MM.1S (cell line): ENCODE data around the gene GAB2.

Experiments used
- DNase-seq: peaks from one replicate; pipeline ENCODE4 v3.0.0-alpha.2; 2015
- H2AFZ ChIP-seq: fragments of 300-600 bp; sonication (generic); 2 replicates; pipeline ENCODE4 v1.6.0; 2016; ENCODE audit warnings: antibody characterized with exemption, low read length
- H3F3A ChIP-seq: fragments of 300-600 bp; sonication (generic); 2 replicates; pipeline ENCODE4 v1.6.1; 2016; ENCODE audit warnings: mild to moderate bottlenecking, antibody characterized with exemption, low read length, moderate library complexity, mixed read lengths; ENCODE audit not compliant: insufficient read depth
- H3K27ac ChIP-seq: fragments of 300-600 bp; sonication (generic); 2 replicates; pipeline ENCODE4 v1.5.1; 2016; ENCODE audit warnings: mild to moderate bottlenecking, low read length
- H3K27me3 ChIP-seq: fragments of 300-600 bp; sonication (generic); replicated peaks from 2 replicates; pipeline ENCODE4 v1.6.0; 2016; ENCODE audit warnings: low read length; ENCODE audit not compliant: insufficient read depth
- H3K36me3 ChIP-seq: fragments of 300-600 bp; sonication (generic); replicated peaks from 2 replicates; pipeline ENCODE4 v1.6.1; 2016; ENCODE audit warnings: mild to moderate bottlenecking, low read length, mixed read lengths; ENCODE audit not compliant: insufficient read depth
- H3K4me1 ChIP-seq: fragments of 300-600 bp; sonication (generic); 2 replicates; pipeline ENCODE4 v1.6.1; 2016; ENCODE audit warnings: low read length, mixed read lengths
- H3K4me2 ChIP-seq: fragments of 300-600 bp; sonication (generic); 2 replicates; pipeline ENCODE4 v1.6.0; 2016; ENCODE audit warnings: low read depth, low read length
- H3K4me3 ChIP-seq: fragments of 300-600 bp; sonication (generic); 2 replicates; pipeline ENCODE4 v1.5.1; 2016; ENCODE audit warnings: low read length, mixed read lengths
- H3K79me2 ChIP-seq: fragments of 300-600 bp; sonication (generic); 2 replicates; pipeline ENCODE4 v1.6.1; 2016; ENCODE audit warnings: mixed run types, low read length, mixed read lengths
- H3K9ac ChIP-seq: fragments of 300-600 bp; sonication (generic); 2 replicates; pipeline ENCODE4 v1.6.1; 2016; ENCODE audit warnings: low read length, mixed read lengths
- H3K9me2 ChIP-seq: fragments of 300-600 bp; sonication (generic); replicated peaks from 2 replicates; pipeline ENCODE4 v1.6.1; 2016; ENCODE audit warnings: mild to moderate bottlenecking, low read length, mixed read lengths; ENCODE audit not compliant: insufficient read depth
- H3K9me3 ChIP-seq: fragments of 300-600 bp; sonication (generic); replicated peaks from 2 replicates; pipeline ENCODE4 v1.6.1; 2016; ENCODE audit warnings: mild to moderate bottlenecking, low read length, mixed read lengths; ENCODE audit not compliant: insufficient read depth
- H4K20me1 ChIP-seq: fragments of 300-600 bp; sonication (generic); 2 replicates; pipeline ENCODE4 v1.6.1; 2016; ENCODE audit warnings: mild to moderate bottlenecking, low read length, moderate library complexity, mixed read lengths; ENCODE audit not compliant: insufficient read depth
- EZH2 ChIP-seq: fragments of 300-600 bp; sonication (generic); optimal IDR thresholded peaks from 2 replicates; pipeline ENCODE3; 2017; ENCODE audit warnings: low read depth, mild to moderate bottlenecking, antibody characterized with exemption, low read length, mixed read lengths
- EZH2phosphoT487 ChIP-seq: fragments of 300-600 bp; sonication (generic); IDR thresholded peaks from 2 replicates; pipeline ENCODE4 v1.6.1; 2018; ENCODE audit warnings: antibody characterized with exemption, low read length
- TF ChIP-seq, protein P1 (sequence below): fragments of 300-600 bp; sonication (generic); IDR thresholded peaks from 2 replicates; pipeline ENCODE4 v1.5.1; 2016; ENCODE audit warnings: antibody characterized with exemption, low read length, mixed read lengths

GAB2 gene

GRCh38 chr11:78170874-78171549, 246.6 kb downstream of the GAB2 start:
- Histone ChIP-seq H3K4me2 (no peak overlapping the region), H3K36me3 (no peaks in the 10 kb centered on the region), H3K27me3 (no peaks in the 10 kb centered on the region), H3K9me3 (no peaks in the 10 kb centered on the region), H3K4me3 (no peak overlapping the region), H3K27ac (no peak overlapping the region), H3K79me2 (no peaks in the 10 kb centered on the region), H3K9ac (no peak overlapping the region), H3K4me1 (no peaks in the 10 kb centered on the region), H4K20me1 (no peaks in the 10 kb centered on the region), H3K9me2 (no peaks in the 10 kb centered on the region), H2AFZ (no peak overlapping the region), H3F3A (no peaks in the 10 kb centered on the region)
- TF ChIP-seq EZH2phosphoT487 = no peak
- TF ChIP-seq, protein P1, sequence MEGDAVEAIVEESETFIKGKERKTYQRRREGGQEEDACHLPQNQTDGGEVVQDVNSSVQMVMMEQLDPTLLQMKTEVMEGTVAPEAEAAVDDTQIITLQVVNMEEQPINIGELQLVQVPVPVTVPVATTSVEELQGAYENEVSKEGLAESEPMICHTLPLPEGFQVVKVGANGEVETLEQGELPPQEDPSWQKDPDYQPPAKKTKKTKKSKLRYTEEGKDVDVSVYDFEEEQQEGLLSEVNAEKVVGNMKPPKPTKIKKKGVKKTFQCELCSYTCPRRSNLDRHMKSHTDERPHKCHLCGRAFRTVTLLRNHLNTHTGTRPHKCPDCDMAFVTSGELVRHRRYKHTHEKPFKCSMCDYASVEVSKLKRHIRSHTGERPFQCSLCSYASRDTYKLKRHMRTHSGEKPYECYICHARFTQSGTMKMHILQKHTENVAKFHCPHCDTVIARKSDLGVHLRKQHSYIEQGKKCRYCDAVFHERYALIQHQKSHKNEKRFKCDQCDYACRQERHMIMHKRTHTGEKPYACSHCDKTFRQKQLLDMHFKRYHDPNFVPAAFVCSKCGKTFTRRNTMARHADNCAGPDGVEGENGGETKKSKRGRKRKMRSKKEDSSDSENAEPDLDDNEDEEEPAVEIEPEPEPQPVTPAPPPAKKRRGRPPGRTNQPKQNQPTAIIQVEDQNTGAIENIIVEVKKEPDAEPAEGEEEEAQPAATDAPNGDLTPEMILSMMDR = no peak
- no peak for TF ChIP-seq EZH2
- no peak for DNase-seq

DNA sequence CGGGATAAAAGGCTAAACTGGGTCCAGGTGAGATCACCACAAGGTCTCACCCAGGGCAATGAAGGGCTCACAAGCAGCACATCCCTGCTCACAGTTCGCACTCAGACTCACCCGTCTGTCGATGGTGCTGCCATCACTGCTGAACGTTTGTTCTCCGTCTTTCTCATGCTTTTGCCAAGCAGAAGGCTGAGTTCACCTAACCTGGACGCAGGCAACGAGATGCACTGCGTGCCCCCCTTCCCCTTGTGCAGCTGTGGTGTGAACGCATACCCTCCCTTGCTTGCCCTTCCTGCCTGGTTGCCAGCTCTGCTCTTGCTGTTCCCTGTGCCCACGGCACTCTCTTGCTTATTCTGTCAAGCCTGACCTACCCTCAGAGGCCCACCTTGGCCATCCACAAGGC, 247.2 kb downstream of the GAB2 start:
- no peak overlapping the region for H3K9ac ChIP-seq
- DNase-seq = no peak
- H4K20me1 ChIP-seq = no peaks in the 10 kb centered on the region
- no peaks in the 10 kb centered on the region for H3K36me3 ChIP-seq
- H3K9me3 ChIP-seq = no peaks in the 10 kb centered on the region
- no peak overlapping the region for H3K4me3 ChIP-seq
- no peak overlapping the region for H2AFZ ChIP-seq
- no peaks in the 10 kb centered on the region for H3K79me2 ChIP-seq
- H3K27me3 ChIP-seq = no peaks in the 10 kb centered on the region
- no peak overlapping the region for H3K4me2 ChIP-seq
- no peak for TF ChIP-seq EZH2phosphoT487
- TF ChIP-seq, protein P1 = no peak
- TF ChIP-seq EZH2 = no peak
- no peak overlapping the region for H3K27ac ChIP-seq
- H3F3A ChIP-seq = no peaks in the 10 kb centered on the region
- H3K4me1 ChIP-seq = no peaks in the 10 kb centered on the region
- H3K9me2 ChIP-seq = no peaks in the 10 kb centered on the region

DNA sequence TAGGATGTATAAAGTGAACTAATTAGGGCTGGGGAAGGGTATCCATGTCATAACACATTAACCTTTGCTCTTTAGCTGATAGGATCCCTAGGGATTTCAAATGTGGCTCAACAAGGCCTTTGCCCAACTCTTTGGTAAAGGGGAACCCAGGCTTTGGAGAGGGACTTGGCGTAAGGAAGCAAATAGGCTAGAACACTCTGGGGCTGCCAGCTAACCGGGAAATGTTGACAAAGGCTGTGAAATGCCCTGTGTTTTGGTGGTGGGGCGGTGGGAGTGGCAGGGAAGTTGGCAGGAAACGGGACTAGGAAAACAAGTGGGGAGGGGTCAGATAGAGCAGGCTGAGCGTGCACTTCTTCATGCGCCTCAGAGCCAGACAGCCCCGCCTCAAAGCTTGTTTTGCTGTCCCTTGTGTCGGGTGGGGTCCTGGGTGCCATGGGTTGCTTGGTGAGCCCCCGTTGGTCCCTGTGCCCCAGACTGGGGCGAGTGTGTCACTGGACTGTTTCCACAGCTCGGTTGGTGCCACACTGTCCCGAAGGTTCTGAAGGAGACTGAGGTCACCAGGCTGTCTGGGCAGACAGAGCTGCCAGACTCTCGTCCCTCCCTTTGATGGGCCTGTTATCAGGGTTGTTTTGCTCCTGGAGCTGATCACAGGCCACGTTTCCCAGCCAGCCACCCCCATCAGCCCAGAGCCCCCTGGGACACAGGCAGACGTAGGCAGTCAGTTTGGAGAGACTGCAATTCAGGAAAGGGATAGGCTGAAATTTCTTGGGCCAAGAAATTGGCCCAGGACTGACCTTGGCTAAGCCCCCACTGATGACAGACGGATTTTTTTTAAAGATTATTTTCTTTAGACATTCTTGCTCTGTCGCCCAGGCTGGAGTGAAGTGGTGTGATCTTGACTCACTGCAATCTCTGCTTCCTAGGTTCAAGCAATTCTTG, 248.8 kb downstream of the GAB2 start:
- Histone ChIP-seq H3K9me2 (no peaks in the 10 kb centered on the region), H2AFZ (no peak overlapping the region), H3K9me3 (no peaks in the 10 kb centered on the region), H3K9ac (no peak overlapping the region), H3K27me3 (no peaks in the 10 kb centered on the region), H3K36me3 (no peaks in the 10 kb centered on the region), H3K4me2 (no peak overlapping the region), H4K20me1 (no peaks in the 10 kb centered on the region), H3K27ac (no peak overlapping the region), H3K4me1 (no peaks in the 10 kb centered on the region), H3F3A (no peaks in the 10 kb centered on the region), H3K4me3 (no peak overlapping the region), H3K79me2 (no peaks in the 10 kb centered on the region)
- no peak for TF ChIP-seq EZH2phosphoT487
- TF ChIP-seq, protein P1 = no peak
- no peak for TF ChIP-seq EZH2
- no peak for DNase-seq
